ENCODE data around the gene DNAH7.

The DNAH7 gene

DNA sequence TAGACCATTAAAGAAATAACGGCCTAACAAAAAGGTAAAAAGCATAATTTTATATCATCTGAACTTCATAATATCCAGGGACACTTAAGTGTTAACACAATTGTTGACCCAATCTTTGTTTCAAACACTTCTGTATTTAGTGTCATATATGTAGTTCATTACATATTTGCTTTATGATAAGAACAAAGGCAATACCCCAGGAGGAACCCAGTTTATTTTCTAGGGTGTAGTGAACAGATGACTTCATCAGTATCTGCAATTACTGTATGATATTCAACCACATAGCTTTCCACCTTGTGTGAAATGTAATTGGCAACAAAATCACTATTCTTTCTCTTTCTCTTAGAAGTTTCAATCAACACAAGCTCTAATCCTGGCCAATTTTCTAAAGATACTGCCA, 233.8 kb downstream of the DNAH7 start:
- no peak for DNase-seq
- Histone ChIP-seq H3K4me1 (no peaks in the 10 kb centered on the region), H3K9me3 (no peaks in the 10 kb centered on the region), H3K27me3 (no peaks in the 10 kb centered on the region), H3K36me3 (no peaks in the 10 kb centered on the region), H3K4me3 (no peak overlapping the region), H3K27ac (no peak overlapping the region)
- TF ChIP-seq, protein P1, sequence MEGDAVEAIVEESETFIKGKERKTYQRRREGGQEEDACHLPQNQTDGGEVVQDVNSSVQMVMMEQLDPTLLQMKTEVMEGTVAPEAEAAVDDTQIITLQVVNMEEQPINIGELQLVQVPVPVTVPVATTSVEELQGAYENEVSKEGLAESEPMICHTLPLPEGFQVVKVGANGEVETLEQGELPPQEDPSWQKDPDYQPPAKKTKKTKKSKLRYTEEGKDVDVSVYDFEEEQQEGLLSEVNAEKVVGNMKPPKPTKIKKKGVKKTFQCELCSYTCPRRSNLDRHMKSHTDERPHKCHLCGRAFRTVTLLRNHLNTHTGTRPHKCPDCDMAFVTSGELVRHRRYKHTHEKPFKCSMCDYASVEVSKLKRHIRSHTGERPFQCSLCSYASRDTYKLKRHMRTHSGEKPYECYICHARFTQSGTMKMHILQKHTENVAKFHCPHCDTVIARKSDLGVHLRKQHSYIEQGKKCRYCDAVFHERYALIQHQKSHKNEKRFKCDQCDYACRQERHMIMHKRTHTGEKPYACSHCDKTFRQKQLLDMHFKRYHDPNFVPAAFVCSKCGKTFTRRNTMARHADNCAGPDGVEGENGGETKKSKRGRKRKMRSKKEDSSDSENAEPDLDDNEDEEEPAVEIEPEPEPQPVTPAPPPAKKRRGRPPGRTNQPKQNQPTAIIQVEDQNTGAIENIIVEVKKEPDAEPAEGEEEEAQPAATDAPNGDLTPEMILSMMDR (IDR thresholded peaks at IDR 0.05) = no peak
- intact Hi-C loops (cut with DNase I; ENCODE audit: low total_unique reads) = no loop called here

DNA sequence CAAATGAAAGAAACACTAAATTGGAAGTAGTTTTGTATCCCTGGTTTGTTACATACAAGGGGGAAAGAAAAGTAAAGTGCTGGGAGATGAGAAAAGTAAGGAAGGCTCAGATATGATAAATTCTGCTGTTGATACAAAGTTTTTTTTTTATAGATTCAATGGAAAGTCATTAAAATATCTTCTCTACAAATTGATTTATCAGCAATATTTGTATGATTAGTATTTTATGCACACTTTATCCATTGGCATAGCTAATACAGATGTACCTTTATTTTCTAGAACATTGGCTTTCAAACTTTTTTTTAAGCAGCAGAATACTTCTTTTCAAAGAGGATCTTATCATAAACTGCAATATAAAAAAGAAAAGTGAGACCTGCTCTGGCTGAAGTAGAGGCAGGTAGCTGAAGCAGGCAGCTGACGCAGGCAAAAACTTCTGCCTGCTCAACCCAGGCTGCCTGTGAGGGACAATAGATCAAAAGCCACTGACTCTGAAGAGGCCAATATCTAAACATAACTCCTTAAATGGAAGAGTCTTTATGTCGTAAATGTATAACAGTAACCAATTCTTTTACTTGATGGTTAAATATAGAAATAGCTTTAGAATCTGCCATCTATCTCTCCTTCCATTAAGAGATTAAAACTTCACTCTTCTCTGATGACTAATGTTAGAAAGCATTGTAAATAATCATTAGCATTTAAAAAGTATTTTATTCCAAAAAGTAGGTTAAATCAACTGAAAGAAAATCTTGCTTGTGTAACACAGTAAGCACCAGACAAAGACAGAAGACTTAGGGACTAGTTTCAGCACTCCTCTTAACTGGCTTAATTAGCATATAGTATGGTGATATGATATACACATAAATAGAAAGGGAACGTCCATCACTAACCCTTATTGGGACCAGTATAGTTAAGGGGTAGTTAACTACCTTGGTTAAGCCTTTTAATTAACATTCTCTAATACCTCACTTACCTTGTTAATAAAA, 237.4 kb downstream of the DNAH7 start:
- no peaks in the 10 kb centered on the region for H3K27me3 ChIP-seq
- H3K36me3 ChIP-seq = no peaks in the 10 kb centered on the region
- no peak overlapping the region for H3K27ac ChIP-seq
- intact Hi-C loops (cut with DNase I; ENCODE audit: low total_unique reads) = no loop called here
- H3K9me3 ChIP-seq = no peaks in the 10 kb centered on the region
- DNase-seq = no peak
- H3K4me1 ChIP-seq = no peaks in the 10 kb centered on the region
- no peak overlapping the region for H3K4me3 ChIP-seq
- TF ChIP-seq, protein P1 (IDR thresholded peaks at IDR 0.05) = no peak

DNA sequence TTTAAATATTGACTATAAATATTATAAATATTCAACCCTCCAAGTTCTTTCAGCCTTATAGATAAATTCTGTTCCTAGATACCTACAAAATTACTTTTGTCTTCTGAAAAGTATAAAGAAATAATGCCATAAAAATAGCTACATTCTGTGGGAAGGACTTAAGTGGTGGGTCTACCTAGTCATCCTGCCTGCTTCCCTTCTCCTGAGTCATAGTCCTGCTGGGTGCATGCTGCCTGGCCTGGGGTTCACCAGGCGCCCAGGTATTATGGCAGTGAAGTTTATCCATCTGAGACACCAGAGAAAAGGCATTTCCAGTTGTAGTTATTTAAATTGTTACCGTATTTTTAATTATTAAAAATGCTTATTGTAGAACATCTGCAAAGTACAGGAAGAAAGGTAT, 244.2 kb downstream of the DNAH7 start:
- Histone ChIP-seq H3K36me3 (no peaks in the 10 kb centered on the region), H3K4me3 (no peak overlapping the region), H3K27me3 (no peaks in the 10 kb centered on the region), H3K9me3 (no peaks in the 10 kb centered on the region), H3K4me1 (no peaks in the 10 kb centered on the region), H3K27ac (no peak overlapping the region)
- TF ChIP-seq, protein P1 (IDR thresholded peaks at IDR 0.05) = no peak
- DNase-seq = no peak
- intact Hi-C loops (cut with DNase I; ENCODE audit: low total_unique reads) = no loop called here

DNA sequence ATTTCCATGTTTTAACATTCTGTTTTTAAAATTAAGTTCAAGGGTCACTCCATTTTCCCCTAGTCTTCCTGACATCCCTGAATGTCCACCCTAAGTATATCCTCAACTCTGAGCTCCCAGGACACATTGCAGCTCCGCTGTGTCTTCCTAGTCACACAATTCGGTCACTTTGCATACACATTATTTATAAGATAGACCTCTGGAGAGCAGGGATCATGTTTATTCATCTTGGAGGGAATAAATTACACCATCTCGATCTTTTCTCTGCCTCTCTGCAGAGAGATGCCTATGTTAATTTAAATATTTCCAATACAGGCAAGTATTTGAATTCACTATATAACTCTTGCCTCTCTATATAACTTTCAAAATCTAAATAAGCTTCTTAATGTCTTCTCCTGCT, 245.4 kb downstream of the DNAH7 start:
- TF ChIP-seq, protein P1 (IDR thresholded peaks at IDR 0.05) = no peak
- Histone ChIP-seq H3K4me1 (no peaks in the 10 kb centered on the region), H3K27me3 (no peaks in the 10 kb centered on the region), H3K4me3 (no peak overlapping the region), H3K36me3 (no peaks in the 10 kb centered on the region), H3K27ac (no peak overlapping the region), H3K9me3 (no peaks in the 10 kb centered on the region)
- DNase-seq = no peak
- intact Hi-C loops (cut with DNase I; ENCODE audit: low total_unique reads) = no loop called here

DNA sequence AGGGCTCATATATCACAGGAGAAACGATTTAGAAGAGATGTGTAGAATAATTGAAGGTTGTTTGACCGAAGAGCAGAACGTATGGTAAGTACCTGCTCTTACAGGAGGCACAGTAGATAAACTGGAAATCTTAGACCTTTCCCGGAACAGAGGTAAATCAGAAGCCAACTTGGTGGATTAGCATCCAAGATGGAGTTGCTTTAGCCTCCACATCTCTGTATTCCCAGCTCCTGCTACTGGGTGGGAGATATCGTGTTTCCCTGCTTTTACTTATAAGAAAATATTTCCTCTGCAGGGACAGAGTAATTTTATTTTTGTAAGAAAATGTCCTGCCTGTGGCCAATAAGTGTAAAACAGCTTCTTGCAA, 247.1 kb downstream of the DNAH7 start:
- Histone ChIP-seq H3K27me3 (no peaks in the 10 kb centered on the region), H3K36me3 (no peaks in the 10 kb centered on the region), H3K4me1 (no peaks in the 10 kb centered on the region), H3K27ac (no peak overlapping the region), H3K9me3 (no peaks in the 10 kb centered on the region), H3K4me3 (no peak overlapping the region)
- intact Hi-C loops (cut with DNase I; ENCODE audit: low total_unique reads) = no loop called here
- TF ChIP-seq, protein P1 (IDR thresholded peaks at IDR 0.05) = no peak
- DNase-seq = no peak
